Measurements from ENCODE around the gene TESK2.

TESK2 gene

DNA sequence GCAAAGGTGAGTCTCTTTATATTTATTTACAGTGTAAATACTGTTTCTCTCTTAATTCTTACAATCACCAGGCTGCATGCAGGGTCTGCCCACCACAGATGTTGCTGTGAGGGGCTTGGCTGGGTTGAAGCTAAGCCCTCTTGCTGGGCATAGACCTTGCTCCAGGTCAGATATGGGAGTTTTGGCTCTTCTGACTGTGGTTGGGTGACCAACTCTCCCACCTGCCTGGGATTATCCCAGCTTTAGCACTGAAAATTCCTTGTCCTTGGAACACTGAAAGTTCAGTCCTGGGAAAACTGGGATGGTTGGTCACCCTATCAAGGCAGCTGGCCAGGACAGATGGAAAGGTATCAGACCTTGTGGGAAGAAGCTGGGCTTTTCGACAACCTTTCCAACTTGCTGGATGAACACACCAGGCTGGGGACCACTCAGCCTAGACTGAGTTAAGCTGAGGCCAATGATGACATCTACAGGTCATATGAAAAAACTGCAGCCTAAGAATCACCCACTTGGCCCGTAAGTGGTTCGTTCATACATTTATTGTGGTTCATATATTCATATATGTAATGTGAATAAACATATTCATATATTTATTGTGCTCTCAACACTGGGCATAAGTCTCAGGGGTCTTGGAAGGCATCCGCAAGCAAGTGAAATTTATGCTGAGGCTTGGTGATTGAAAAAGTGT is 190.8 kb downstream of the TESK2 start:
- TF ChIP-seq, protein P1, sequence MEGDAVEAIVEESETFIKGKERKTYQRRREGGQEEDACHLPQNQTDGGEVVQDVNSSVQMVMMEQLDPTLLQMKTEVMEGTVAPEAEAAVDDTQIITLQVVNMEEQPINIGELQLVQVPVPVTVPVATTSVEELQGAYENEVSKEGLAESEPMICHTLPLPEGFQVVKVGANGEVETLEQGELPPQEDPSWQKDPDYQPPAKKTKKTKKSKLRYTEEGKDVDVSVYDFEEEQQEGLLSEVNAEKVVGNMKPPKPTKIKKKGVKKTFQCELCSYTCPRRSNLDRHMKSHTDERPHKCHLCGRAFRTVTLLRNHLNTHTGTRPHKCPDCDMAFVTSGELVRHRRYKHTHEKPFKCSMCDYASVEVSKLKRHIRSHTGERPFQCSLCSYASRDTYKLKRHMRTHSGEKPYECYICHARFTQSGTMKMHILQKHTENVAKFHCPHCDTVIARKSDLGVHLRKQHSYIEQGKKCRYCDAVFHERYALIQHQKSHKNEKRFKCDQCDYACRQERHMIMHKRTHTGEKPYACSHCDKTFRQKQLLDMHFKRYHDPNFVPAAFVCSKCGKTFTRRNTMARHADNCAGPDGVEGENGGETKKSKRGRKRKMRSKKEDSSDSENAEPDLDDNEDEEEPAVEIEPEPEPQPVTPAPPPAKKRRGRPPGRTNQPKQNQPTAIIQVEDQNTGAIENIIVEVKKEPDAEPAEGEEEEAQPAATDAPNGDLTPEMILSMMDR (IDR thresholded peaks at IDR 0.05): peak; percentile 86

DNA sequence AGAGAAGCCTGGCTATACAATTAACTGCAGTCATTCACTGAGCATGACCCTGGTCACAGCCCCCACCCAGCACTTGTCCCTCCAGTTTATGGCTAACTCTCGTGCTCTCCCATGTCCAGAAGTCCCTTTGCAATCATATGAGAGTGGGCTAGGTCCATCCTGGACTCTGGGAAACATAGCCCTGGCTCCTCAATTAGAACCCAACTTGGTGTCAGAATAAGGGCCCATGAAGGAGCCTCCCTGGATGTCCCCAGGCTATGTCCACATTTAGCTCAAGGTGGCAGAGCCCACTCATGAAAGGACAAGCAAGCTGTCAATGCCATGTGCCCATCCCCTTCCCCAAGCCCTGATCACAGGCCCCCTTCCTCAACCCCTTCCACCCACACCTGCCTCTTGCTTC is 191.7 kb downstream of the TESK2 start:
- TF ChIP-seq, protein P1 (IDR thresholded peaks at IDR 0.05): no peak

DNA sequence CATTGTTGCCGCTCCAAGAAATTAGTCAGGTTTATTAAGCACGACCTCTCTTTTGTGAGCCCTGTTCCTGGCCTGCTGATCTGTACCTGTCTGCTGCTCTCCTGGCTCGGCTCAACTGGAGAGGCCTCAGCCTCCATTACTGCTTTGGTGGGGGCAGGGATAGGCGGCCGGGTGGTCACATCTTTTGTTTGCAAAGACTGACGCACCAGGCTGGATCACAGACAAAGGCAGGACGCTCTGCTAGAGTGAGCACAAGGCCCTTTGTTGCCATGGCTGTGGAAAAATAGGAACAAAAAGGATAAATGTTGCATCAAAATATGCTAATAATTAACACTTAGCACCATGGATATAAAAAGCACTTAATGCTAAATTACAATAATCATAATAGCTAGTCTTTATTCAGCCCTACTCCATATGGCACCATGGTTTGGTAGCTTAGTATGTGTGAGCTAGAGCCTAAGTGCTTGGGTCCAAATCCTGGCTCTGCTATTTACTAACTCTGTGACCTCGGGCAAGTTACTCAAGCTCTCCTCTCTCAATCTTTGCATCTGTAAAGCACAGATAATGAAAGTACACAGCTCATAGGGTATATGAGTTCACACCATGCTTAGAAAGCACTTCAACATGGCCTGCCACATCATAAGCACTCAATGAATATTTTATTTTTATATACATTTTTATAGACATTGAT is 193.2 kb downstream of the TESK2 start:
- TF ChIP-seq, protein P1 (IDR thresholded peaks at IDR 0.05): no peak
